Measurements from ENCODE around the gene PHF1.

The PHF1 gene

GRCh38 chr6:33433544-33434191 is 22.9 kb downstream of the PHF1 start:
- no peak for DNase-seq

DNA sequence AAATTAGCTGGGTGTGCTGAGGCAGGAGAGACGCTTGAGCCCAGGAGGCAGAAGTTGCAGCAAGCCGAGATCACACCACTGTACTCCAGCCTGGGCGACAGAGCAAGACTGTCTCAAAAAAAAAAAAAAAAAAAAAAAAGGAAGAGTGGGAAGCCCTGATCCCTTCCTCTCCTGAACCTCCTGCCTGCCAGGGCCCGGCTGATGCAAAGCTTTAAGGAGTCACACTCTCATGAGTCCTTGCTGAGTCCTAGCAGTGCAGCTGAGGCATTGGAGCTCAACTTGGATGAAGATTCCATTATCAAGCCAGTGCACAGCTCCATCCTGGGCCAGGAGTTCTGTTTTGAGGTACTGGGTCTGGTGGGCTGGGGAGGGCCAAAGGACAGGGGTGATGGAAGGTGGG is 24.1 kb downstream of the PHF1 start:
- no peak for DNase-seq

GRCh38 chr6:33437666-33438065 is 26.9 kb downstream of the PHF1 start:
- no peak for DNase-seq

DNA sequence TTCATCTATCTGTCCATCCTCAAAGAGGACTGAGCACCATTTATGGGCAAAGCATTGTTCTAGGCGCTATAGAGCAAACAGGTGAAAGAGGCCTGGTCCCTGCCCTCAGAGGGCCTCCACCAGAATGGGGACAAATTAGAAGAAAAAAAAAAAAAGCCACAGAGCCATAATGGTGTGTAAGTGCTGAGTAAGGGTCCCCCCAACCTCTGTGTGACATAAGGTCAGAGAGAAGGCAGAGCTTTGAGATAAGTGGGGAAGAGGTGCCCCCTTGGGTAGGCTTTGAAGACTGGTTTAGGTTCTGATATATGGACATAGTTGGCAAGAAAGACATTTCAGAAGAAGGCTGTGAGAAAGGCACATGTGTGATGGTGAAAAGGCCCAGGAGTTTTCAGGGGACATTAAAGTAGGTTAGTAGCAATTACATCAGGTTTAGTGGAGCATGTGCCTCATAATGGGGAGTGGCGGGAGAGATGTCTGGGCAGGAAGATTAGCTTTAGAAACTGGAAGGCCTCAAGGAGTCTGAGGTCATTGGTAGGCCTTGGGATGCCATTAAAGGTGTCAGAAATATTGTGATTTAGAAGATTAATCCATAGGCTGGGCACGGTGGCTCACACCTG is 28.3 kb downstream of the PHF1 start:
- DNase-seq, result no peak

- DNase-seq, result no peak
These were observed 29.3 kb downstream of the PHF1 start for GRCh38 chr6:33439956-33440648.

GRCh38 chr6:33440649-33441309 is 30.0 kb downstream of the PHF1 start:
- no peak for DNase-seq

- no peak for DNase-seq
These were observed 30.6 kb downstream of the PHF1 start for GRCh38 chr6:33441457-33441856.

DNA sequence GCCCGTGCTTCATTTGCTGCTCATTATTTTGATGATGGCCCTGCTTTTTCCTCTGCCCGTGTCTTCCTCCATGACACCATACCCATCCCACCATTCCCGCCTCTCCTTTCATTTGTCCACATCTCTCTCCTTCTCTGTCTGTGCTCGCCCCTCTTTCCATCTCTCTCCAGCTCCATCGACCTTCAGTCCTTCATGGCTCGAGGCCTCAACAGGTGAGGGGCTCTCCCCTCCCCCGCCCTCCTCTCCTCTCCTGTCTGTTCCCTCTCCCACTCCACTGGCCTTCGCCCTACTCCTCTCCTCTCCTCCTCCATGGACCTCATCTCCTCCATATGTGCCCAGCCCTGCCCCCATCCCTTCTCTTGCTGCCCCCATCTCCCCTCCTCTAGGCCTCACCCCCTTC is 31.5 kb downstream of the PHF1 start:
- DNase-seq, result no peak

DNA sequence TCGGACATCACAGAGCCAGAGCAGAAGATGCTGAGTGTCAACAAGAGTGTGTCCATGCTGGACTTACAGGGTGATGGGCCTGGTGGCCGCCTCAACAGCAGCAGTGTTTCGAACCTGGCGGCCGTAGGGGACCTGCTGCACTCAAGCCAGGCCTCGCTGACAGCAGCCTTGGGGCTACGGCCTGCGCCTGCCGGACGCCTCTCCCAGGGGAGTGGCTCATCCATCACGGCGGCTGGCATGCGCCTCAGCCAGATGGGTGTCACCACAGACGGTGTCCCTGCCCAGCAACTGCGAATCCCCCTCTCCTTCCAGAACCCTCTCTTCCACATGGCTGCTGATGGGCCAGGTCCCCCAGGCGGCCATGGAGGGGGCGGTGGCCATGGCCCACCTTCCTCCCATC is 32.2 kb downstream of the PHF1 start:
- DNase-seq, result no peak

- no peak for DNase-seq
These were observed 33.0 kb downstream of the PHF1 start for GRCh38 chr6:33443619-33444504.

DNA sequence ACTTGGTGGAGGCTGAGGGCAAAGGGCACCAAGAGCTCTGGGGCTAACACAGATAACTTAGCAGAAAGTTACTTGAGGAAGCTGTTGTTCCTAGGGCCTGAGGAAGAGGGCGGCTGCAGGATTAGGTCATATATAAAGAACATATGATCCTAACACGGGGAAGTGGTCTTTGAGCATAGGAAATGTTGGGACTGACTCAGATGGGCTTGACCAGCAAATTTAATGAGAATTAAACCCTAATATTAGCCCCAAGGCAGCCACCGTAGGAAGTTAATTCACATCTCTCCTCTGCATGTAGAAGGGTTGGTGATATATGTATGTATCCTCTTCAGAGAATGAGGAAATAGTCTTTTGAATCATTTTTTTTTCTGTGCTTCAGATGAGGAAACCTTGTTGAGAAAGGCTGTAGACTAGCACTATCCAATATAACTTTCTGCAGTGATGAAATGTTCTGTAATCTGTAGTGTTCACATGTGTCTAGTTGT is 34.3 kb downstream of the PHF1 start:
- DNase-seq, result no peak

DNA sequence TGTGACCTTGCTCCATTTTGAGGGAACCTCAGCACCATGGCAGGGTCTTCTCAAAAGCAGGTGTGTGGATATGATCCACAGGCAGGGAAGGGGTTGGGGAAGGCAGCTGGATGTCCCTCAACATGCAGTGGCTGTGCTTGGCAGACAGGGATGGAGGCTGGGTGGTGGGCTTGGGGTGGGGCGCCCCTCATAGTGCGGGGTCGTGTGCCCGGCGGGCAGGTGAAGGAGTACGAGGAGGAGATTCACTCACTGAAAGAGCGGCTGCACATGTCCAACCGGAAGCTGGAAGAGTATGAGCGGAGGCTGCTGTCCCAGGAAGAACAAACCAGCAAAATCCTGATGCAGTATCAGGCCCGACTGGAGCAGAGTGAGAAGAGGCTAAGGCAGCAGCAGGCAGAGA is 35.5 kb downstream of the PHF1 start:
- DNase-seq, result no peak

DNA sequence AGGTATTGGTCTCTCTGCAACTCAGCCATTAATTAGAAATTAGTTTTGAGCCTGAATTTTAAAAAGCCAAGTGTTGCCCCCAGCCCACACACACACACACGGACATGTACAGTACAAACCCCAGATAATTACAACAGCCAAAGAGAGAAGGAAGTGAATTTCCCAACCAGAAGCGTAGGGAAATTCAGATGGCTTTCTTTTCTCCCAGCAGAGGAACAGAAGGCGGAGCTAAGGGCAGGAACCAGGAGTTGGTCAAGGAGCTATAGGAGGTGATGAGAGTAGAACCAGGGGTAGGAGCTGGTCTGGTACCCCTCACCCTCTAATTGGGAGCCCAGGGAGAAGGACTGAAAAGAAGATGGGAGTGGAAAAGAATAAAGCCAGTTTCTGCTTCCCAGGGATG is 39.6 kb downstream of the PHF1 start:
- no peak for DNase-seq

DNA sequence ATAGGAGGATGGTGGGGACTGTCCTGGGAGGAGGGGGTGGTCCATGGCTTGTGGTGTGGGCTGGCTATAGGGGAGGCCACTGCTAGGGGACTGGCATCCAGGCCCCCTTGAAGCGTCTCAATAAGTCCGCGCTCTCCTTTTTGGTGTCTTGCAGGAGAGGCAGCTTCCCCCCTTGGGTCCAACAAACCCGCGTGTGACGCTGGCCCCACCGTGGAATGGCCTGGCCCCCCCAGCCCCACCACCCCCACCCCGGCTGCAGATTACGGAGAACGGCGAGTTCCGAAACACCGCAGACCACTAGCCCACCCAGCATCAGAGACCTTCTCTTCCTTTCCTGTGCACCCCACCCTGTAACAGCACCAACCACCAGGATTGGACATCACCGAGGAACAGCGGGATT is 40.8 kb downstream of the PHF1 start:
- DNase-seq, result no peak

DNA sequence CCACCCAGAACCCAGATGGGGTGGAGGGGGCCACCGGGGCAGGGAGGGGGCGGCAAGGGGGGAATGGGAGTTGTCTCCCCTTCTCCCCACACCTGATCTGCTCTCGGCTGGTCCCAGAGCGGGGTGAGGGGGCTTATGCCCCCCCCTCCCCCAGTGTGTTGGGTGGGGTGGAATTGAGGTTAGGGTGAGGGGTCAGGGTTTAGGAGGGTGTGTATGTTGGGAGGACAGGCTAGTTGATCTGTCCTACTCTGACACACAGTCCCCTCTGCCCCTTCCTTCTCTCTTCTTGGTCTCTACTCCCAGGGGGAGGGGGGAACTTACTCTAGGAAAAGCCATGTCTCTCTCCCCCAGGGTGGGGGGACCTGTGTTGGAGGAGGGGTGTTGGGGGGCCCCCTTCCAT is 41.7 kb downstream of the PHF1 start:
- no peak for DNase-seq

DNA sequence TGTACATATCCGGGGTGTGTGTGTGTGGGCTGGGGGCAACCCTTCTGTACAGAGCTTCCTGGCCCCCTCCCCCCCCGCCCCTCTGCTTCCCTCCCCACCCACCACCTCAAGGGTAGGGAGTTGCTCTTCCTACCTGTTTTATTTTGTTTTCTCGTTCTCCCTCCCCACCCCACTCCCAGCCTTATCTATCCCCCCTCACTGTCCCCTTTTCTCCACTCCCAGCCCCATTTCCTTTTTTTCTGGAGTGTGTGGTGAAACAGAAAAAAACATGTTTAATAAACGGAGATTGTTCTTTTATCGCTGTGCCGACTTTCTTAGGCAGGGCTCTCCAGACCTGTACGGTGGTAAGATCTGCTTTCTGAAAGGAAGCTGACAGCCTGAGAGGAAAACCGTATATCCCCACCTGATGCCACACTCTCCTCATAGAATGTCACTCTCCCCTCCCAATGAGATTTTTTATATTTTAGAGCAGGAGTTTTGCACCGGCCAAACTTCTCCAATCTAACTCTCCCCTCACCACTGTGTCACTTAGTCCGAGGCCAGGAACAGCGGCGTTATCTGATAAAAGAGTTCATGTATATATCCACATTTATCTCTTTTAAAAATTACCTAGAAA is 42.7 kb downstream of the PHF1 start:
- no peak for DNase-seq

DNA sequence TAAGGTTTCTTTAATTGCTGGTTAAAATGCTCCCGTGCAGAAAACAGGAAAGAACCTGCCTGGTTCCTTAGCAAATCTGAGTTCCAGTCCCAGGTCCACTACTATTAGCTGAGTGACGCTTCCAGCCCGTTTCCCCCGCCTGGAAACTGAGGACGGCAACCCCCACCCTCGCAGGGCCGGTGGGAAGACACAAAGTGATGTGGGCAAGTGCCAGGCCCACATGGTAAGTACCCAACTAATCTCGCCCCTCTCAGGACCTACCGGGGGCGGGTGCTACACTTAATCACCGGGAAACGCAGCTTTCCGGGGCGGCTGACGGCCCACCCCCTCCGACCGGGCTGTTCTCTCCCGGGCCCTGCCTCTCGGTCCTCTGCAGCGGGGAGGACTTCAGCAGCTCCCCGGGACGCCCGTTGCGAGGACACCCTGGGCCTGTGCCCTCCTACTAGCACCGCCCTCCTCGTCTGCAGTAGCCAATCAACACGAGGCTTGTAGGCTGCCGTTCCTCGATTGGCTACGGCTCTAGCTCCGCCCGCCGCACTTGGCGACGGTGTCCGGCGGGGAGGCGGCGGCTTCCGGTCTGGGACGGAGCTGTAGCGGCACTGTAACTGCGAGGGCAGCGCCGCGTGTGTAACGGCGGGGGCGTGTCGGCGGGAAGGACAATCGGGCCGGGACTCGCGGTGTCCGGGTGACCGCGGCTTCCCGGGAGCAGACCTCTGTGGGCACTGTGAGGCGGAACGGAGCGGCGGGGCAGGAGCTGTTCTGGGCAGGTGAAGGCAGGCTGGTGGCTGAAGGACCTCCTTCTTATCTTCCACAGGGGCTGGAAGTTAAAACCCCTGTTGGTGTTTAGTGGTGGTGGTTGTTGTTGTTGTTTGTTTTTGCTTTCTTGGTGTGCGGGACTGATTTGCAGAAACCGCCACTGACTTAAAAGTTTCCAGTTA is 43.5 kb downstream of the PHF1 start, which contains the start of gene ZBTB9:
ZBTB9 (plus strand) TSS at position 568 of the 938 bp plus-strand sequence. CDS start 525 bp downstream, outside the sequence.
- DNase-seq, result peak; percentile 95

DNA sequence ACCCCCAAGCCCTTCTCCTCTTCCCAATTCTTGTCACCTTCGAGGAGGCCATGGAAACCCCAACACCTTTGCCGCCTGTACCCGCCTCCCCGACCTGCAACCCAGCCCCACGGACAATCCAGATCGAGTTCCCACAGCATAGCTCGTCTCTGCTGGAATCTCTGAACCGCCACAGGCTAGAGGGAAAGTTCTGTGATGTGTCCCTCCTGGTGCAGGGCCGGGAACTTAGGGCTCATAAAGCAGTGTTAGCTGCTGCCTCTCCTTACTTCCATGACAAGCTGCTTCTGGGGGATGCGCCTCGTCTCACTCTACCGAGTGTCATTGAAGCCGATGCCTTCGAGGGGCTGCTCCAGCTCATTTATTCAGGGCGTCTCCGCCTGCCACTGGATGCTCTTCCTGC is 44.2 kb downstream of the PHF1 start:
- DNase-seq, result no peak

GRCh38 chr6:33456156-33456555 is 45.3 kb downstream of the PHF1 start:
- DNase-seq, result no peak

- no peak for DNase-seq
These were observed 47.9 kb downstream of the PHF1 start for GRCh38 chr6:33458676-33459075.

DNA sequence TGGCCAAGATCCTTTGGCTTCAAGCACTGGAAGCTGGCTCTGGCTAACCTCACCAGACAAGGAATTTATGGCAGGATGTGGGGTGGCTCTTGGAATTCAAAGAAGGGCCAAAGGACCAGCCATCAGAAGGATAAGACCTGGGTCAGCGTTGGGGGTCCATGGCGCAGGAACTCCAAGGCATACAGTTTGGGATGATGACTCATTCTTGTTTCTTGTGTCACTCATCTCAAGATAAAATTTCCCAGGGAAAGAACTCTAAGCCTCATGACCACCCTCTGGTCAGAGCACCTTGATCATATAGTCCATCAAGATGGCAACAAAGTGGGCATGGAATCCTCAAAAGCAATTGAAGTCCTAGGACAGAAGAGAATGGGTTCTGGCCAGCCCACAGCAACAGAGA is 48.4 kb downstream of the PHF1 start:
- DNase-seq, result no peak

Measured in CD4-positive, alpha-beta T cell treated with Interferon gamma for 1 hour (primary cell).